NCI-H1930 (cell line): ENCODE results near the gene SEMA3G.

Source experiments
- DNase-seq, 2 experiments: peaks; one replicate each; lab custom pipeline; 2025; lab: John Stamatoyannopoulos, UW

SEMA3G gene

GRCh38 chr3:52444860-52445793 lies at the start of gene SEMA3G:
TSS of gene SEMA3G (minus strand) at chr3:52445103. CDS start at chr3:52445027, 76 bp downstream.
- DNase-seq: peak in 1 of 2 experiments; percentile 8

DNA sequence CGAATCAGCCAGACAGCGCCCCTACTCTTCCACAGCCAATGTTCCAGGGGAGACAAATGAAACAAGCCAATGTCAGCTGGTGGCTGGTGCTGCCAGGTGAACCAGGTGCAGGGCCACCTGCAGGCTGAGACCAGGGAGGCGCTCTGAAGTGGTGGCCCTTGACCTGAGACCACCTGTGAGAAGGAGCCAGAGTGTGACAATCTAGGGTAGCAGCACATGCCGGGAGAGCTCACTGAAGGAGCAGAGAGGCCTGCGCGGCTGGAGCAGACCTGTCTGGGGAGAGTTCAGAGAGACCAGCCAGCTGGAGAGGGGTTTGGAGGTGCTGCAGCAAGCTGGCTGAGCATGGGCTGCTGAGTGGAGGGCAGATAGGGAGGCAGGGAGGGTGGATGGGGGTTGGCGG lies 49.5 kb upstream of the SEMA3G start:
- no peak for DNase-seq

- DNase-seq: no peak
These were observed 48.5 kb upstream of the SEMA3G start for GRCh38 chr3:52493232-52494017.

- DNase-seq: no peak
These were observed 47.2 kb upstream of the SEMA3G start for GRCh38 chr3:52492059-52492458.

GRCh38 chr3:52490939-52491526 lies 46.1 kb upstream of the SEMA3G start:
- DNase-seq: no peak

- DNase-seq: no peak
These were observed 45.4 kb upstream of the SEMA3G start for GRCh38 chr3:52490035-52490938.

- no peak for DNase-seq
These were observed 44.5 kb upstream of the SEMA3G start for GRCh38 chr3:52489453-52489852.

DNA sequence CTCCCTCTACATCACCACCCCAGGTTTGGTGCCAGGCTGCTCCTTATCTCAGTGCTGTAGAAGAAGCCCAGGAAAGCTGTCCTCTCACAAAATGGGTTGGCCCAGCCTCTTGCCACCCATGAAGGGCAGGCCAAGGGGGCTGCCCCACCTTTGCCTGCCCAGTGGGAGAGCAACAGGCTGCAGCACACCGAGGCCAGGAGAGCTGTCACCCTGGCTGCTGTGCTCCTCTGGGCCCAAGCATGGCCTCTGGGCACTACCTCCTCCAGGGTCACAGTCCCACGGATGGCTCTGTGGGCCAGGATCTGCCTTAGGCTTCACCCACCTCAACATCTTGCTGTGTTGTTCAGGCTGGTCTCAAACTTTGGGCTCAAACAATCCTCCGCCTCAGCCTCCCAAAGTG lies 43.8 kb upstream of the SEMA3G start:
- no peak for DNase-seq

DNA sequence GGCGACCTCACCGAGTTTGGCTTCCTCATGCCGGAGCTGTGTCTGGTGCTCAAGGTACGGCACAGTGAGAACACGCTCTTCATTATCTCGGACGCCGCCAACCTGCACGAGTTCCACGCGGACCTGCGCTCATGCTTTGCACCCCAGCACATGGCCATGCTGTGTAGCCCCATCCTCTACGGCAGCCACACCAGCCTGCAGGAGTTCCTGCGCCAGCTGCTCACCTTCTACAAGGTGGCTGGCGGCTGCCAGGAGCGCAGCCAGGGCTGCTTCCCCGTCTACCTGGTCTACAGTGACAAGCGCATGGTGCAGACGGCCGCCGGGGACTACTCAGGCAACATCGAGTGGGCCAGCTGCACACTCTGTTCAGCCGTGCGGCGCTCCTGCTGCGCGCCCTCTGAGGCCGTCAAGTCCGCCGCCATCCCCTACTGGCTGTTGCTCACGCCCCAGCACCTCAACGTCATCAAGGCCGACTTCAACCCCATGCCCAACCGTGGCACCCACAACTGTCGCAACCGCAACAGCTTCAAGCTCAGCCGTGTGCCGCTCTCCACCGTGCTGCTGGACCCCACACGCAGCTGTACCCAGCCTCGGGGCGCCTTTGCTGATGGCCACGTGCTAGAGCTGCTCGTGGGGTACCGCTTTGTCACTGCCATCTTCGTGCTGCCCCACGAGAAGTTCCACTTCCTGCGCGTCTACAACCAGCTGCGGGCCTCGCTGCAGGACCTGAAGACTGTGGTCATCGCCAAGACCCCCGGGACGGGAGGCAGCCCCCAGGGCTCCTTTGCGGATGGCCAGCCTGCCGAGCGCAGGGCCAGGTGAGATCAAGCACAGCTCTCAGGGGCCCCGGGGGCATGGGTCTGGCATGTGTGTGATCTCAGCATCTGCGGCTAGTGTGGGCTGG lies 43.1 kb upstream of the SEMA3G start:
- DNase-seq: no peak

GRCh38 chr3:52487050-52487787 lies 42.3 kb upstream of the SEMA3G start:
- no peak for DNase-seq

- no peak for DNase-seq
These were observed 40.0 kb upstream of the SEMA3G start for GRCh38 chr3:52484680-52485461.

GRCh38 chr3:52483577-52484381 lies 38.9 kb upstream of the SEMA3G start:
- DNase-seq: no peak

DNA sequence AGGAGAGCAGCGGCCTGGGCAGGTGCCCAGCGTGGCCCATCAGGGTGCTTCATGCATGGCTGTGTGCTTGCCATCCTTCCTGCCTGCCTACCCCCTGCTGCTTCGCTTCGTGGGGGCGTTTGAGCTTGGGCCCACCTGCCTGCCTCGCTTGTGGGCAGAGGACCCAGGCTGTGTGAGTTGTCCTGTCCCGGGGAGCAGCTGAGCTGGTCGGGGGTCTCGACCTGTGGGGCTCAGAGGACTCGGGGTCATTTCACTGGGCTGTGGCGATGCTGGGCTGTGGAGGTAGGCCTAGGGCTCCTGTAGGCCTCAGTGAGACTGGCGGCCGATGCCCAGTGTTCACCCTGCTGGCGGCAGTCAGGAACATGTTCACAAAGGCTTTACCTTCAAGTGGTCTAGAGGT lies 38.2 kb upstream of the SEMA3G start:
- DNase-seq: no peak

DNA sequence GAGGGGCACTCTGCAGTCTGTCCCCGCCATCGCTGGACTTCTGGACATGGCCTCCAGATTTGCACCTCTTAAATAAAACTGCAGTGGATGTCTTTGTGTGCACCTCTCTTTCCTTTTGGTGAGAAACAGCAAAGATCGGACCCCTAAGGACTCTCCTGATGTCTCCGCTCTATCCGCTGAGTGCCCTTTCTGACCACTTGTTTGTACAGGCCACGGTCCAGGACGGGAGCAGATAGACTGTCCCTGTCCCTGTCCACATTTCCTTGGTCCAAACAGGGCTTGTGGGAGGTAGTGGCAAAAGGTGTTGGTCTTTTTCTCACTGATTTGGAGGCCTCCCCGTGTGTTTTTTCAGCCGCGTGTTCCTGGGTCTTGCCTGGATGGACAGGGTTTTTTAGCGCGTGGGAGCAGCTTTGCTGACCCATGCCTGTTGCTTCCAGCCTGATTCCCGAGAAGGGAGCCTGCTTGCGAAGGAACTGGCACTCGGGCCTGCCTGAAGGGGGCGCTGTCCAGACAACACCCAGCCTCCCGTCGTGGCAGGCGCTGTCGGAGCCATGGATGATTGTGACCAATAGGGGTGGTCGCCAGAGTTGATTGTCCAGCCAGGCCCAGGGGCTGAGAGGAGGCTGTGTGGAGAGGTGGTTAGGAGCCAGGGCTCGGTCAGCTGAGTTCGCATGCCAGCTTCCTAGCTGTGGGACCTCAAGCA lies 37.1 kb upstream of the SEMA3G start:
- DNase-seq: peak in 1 of 2 experiments; percentile 5

DNA sequence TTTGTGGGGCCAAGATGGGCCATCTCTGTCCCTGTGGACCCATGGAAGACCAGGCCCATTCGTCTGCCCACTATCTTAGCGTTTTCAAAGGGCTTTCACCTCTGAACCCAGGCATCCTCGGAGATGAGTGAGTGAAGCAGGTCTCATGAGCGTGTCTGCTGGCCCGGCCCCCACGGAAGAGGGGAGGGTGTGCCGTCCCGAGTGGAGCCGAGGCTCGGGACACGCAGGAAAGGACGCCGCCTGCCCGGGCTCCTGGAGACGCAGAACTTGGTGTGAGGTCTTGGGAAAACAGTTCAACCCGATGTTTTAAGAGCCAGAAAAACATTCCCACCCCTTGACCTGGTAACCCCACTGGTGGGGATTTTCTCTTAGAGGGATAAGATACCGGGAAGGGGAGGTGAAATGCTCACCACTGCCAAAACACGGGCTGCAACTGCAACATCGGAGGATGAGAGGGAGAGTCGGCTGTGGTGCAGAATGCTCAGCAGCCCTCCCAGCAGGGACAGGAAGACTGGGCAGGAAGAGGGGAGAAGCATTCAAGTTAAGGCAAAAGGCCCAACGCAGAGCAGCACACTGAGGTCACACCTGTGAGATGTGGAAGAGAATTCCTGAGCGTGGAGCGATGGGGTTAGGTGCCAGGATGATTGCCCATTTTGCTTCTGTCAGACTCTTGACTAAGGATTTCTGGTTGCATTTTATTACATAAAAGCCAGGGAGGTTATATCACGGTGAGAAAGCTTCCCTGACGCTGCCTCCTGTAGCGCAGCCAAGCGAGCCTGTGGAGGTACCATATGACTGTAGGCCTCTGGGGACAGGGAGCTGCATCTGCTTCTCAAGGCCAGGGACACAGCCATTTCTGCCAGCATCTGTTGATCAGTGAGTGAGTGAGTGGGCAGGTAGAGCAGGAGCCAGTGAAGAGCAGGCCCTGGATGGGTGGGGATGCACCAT lies 36.1 kb upstream of the SEMA3G start:
- DNase-seq: no peak

- DNase-seq: no peak
These were observed 35.1 kb upstream of the SEMA3G start for GRCh38 chr3:52479877-52480575.
